ENCODE data around the gene GFI1B. TPM values are rescaled to one million over a fixed set of nuclear protein-coding genes. Genes with fewer than 3 reads are reported as not detected.
"Not testable (repeated sequence)": the region's sequence is repeated elsewhere in the genome, so short reads cannot be mapped to it uniquely, and the experiment has no call there.

The GFI1B gene
- total RNA-seq, 2 donors from 2014 or later = 0.12 TPM; not detected in 1

DNA sequence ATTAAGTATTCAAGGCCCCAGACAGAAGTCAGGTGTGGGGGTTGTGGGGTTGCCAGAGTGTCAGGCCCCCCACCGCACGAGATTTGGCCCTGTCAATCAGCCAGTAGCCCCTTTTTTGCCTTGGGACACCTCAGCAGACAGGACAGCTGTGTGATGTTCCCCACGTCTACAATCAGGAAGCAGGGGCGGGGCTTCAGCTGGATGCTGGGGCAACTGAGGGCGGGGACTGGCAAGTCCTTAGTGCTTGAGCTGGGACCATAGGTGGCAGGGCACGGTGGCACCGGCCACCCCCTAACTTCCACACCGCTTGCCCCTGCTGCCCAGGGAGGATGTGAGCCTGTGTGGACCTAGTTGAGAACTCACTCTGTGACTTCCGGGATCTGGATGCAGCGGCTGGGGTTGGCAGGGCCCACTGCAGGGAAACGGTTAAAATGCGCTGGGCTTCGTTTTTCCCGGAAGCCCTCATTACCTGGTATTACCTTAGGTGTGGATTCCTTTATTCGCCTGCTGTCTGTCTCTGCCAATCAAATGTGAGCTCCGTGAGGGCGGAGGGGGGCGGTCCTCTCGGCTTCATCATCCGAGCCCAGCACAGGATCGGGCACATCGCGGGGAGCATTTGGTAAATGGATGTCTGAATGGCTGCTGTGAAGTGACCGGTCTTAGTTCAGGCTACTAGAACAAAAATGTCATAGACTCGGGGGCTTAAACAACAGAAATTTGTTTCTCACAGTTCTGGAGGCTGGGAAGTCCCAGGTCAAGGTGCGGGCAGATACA is 44.8 kb downstream of the GFI1B start:
- Mint-ChIP-seq H3K36me3 (ENCODE audit: insufficient read depth in 2 of 2) (no peaks in the 10 kb centered on the region), H3K27me3 (ENCODE audit: low read depth) (no peaks in the 10 kb centered on the region), H3K27ac (no peak overlapping the region), H3K4me1 (ENCODE audit: low read depth) (peaks cover 17% of the 10 kb centered on the region), H3K9me3 (no peaks in the 10 kb centered on the region), H3K4me3 (peak overlapping the region; percentile 25 to 34)
- DNase-seq (peak; percentile 56 to 60), ATAC-seq (replicated peaks in 1 of 2) (peak; percentile 54 to 61)

DNA sequence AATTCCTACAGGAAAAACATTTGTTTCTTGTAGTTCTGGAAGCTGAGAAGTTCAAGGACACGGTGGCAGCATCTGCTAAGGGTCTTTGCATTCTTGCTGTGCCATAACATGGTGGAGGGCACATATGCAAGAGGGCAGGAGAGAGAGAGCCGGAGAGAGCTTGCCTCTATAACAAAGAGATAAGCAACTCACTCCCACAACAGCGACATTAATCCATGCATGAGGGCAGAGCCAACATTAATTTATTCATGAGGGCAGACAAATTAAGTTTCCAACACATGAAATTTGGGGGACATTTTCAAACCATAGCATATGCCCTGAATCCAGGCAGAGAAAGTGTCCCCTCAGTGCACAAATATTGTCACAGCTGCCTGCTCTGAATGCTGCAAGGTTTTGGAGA is 47.9 kb downstream of the GFI1B start:
- no peak for DNase-seq
- Mint-ChIP-seq H3K36me3 (ENCODE audit: insufficient read depth in 2 of 2) (peaks cover 1 to 2% of the 10 kb centered on the region in 2 donors), H3K4me3 (no peak overlapping the region), H3K4me1 (ENCODE audit: low read depth) (peaks cover 29% of the 10 kb centered on the region), H3K27me3 (ENCODE audit: low read depth) (no peaks in the 10 kb centered on the region), H3K9me3 (no peaks in the 10 kb centered on the region), H3K27ac (no peak overlapping the region)
- no peak for ATAC-seq (replicated peaks in 1 of 2)

DNA sequence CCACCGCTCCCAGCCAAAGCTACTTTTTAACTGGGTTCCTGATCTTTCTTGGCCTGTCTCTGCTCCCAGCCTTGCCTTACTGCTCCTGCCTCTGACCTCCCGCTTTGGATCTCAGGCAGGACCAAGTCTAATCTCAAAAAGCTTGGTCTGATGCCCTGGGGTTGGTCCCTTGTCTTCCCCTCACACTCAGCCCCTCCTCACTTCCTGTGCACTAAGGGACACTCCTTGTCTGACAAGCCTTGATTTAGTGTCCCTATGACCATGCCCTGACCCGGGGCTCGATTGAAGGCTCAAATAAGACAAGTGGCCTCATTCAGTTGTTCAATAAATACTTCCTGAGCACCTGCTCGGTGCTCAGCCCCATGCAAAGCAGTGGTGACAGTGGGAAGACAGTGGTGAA is 48.6 kb downstream of the GFI1B start:
- Mint-ChIP-seq H3K27me3 (ENCODE audit: low read depth) (no peaks in the 10 kb centered on the region), H3K36me3 (ENCODE audit: insufficient read depth in 2 of 2) (peaks cover 5 to 7% of the 10 kb centered on the region in 2 donors), H3K4me1 (ENCODE audit: low read depth) (peaks cover 34% of the 10 kb centered on the region), H3K9me3 (no peaks in the 10 kb centered on the region), H3K4me3 (no peak overlapping the region), H3K27ac (no peak overlapping the region)
- DNase-seq (no peak), ATAC-seq (replicated peaks in 1 of 2) (no peak)

DNA sequence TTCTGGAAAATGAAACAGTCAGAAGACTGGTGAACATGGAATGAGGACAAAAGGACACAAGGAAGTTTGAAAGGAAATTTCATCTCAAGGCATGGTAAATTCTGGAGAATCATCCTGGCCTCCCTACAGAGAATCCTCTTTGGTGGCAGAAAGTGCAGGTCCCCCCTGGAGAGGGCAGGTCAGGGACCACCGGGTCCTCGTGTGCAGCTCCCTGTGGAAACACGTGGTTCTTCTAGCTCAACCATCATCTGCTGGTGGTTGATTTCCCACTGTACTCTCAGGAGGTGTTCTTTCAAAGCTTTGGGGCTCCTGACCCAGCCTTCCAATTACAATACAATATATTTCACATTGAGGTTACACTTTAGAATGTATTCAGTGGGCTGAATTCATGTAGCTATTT is 49.7 kb downstream of the GFI1B start:
- Mint-ChIP-seq H3K9me3 (no peaks in the 10 kb centered on the region), H3K4me3 (peak overlapping the region; percentile 38 to 98), H3K36me3 (ENCODE audit: insufficient read depth in 2 of 2) (peaks cover 5 to 10% of the 10 kb centered on the region in 2 donors), H3K27ac (no peak overlapping the region), H3K27me3 (ENCODE audit: low read depth) (no peaks in the 10 kb centered on the region), H3K4me1 (ENCODE audit: low read depth) (peaks cover 34% of the 10 kb centered on the region)
- DNase-seq = no peak
- no peak for ATAC-seq (replicated peaks in 1 of 2)

DNA sequence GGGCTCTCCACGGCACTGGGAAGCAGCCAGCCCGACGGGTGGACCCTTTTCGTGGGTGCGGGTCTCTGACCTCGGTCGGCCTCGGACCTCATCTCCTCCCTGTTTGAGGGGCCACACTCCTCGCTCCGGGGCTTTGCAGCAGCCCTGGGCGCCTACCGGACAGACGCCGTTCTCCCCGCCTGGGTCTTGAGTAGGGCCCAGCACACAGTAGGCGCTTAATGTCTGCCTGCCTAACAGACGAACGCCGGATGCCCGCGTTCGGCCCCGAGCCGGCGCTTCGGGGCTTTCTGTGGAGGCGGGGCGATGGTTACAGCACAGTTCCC is 51.5 kb downstream of the GFI1B start:
- Mint-ChIP-seq H3K4me3 (peak overlapping the region; percentile 85 to 98), H3K27ac (peak overlapping the region; percentile 99), H3K4me1 (ENCODE audit: low read depth) (peaks cover 29% of the 10 kb centered on the region), H3K27me3 (ENCODE audit: low read depth) (no peaks in the 10 kb centered on the region), H3K36me3 (ENCODE audit: insufficient read depth in 2 of 2) (peaks cover 5 to 10% of the 10 kb centered on the region in 2 donors), H3K9me3 (no peaks in the 10 kb centered on the region)
- no peak for DNase-seq
- ATAC-seq (replicated peaks in 1 of 2) = peak; percentile 22 to 34

DNA sequence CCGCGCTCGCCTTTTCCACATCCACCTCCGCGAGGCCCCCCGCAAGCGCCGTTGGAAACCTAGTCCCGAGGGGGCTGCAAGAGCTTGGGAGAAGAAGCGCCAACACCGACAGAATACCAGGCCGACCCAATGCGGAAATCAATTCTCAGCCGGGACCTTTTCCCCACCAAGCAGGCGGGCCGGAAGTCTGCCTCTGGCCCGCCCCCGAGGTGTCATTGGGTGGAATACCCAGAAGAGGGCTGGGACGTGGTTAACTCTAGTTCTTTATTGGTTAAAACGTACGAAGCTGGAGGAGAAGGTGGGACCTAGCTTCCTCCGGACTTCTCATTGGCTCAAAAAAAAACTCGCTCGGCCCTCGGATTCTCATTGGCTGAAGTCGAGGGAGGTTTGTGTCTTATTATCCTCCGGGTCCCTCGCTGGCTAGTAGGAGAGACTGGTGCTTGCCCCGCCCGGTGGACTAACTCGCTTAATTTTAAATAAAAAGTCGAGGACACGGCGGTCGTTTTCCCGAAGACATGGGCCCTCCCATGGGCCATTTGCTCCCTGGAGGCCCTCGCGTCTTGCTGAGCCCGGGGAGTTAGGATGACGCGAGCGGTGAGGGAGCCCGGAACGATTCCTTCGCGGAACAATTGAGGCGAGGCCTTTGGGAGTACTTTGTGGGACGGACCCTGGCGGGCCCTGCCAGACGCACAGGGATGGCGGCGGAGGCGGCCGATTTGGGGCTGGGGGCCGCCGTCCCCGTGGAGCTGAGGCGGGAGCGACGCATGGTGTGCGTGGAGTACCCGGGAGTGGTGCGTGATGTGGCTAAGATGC is 52.0 kb downstream of the GFI1B start, which contains the start of gene GTF3C5:
Gene GTF3C5 (plus strand): TSS at position 681 of the 813 bp plus-strand sequence. CDS start 15 bp downstream, at position 696.
- peak within 1 kb of the TSS; percentile 99 for H3K27ac Mint-ChIP-seq
- peaks cover 29% of the 10 kb centered on the region for H3K4me1 Mint-ChIP-seq (ENCODE audit: low read depth)
- H3K36me3 Mint-ChIP-seq (ENCODE audit: insufficient read depth in 2 of 2) = peaks cover 5 to 10% of the 10 kb centered on the region in 2 donors
- ATAC-seq (replicated peaks in 1 of 2) (peak; percentile 96 to 97), DNase-seq (peak; percentile 92 to 94)
- H3K4me3 Mint-ChIP-seq = peak within 1 kb of the TSS; percentile 85 to 98
- no peaks in the 10 kb centered on the region for H3K27me3 Mint-ChIP-seq (ENCODE audit: low read depth)
- H3K9me3 Mint-ChIP-seq = no peaks in the 10 kb centered on the region

DNA sequence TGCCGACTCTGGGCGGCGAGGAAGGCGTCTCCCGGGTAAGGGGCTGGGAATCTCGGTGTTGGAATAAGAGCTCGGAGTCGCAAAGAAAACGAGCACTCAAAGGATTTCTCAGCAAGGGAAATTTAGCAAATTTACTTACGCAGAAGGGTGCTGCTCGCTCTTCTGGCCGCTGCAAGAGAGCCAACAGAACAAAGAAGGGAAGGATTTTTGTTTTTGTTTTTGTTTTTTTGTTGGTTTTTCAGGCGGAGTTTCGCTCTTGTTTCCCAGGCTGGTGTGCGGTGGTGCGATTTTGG is 52.6 kb downstream of the GFI1B start:
- DNase-seq (no peak), ATAC-seq (replicated peaks in 1 of 2) (no peak)
- Mint-ChIP-seq H3K27ac (peak overlapping the region; percentile 99), H3K36me3 (ENCODE audit: insufficient read depth in 2 of 2) (peaks cover 5 to 10% of the 10 kb centered on the region in 2 donors), H3K9me3 (no peaks in the 10 kb centered on the region), H3K4me3 (peak overlapping the region; percentile 85 to 98), H3K4me1 (ENCODE audit: low read depth) (peaks cover 29% of the 10 kb centered on the region), H3K27me3 (ENCODE audit: low read depth) (no peaks in the 10 kb centered on the region)

DNA sequence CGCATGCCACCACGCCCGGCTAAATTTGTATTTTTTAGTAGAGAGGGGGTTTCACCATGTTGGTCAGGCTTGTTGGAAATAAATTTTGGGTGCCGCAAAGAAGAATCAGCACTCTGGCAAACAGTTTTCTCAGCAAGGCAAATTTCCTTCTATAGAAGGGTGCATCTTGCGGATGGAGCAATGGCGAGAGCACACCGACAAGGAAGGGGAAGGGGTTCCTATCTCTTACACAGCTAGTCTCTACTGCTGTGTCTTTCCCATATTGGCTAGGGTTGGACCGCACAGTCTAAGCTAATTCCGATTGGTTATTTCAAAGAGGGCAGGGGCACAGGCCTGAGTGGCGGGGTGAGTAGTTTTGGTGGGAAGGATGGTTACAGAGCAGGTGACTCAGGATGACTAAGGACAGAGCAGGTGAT is 53.0 kb downstream of the GFI1B start:
- peaks cover 5 to 10% of the 10 kb centered on the region in 2 donors for H3K36me3 Mint-ChIP-seq (ENCODE audit: insufficient read depth in 2 of 2)
- H3K4me3 Mint-ChIP-seq = peak overlapping the region; percentile 85 to 98
- DNase-seq = peak; percentile 16 to 35
- peak overlapping the region; percentile 15 for H3K27ac Mint-ChIP-seq
- H3K27me3 Mint-ChIP-seq (ENCODE audit: low read depth) = no peaks in the 10 kb centered on the region
- peaks cover 29% of the 10 kb centered on the region for H3K4me1 Mint-ChIP-seq (ENCODE audit: low read depth)
- no peak for ATAC-seq (replicated peaks in 1 of 2)
- no peaks in the 10 kb centered on the region for H3K9me3 Mint-ChIP-seq

DNA sequence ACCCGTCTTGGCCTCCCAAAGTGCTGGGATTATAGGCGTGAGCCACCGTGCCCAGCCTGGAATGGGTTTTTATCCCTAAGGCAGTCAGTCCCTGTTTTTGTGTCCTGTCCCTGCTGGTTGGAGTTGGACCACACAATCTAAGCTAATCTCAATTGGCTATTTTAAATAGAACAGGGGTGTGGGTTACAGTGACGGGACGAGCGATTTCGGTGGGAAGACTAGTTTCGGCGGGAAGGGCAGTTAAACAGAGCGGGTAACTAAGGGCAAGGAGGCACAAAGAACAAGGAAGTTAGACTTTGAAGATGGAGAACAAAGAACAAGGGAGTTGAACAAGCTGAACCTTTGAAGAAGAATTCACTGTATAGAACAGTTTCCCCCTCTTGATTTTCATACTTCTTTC is 53.7 kb downstream of the GFI1B start:
- DNase-seq = no peak
- Mint-ChIP-seq H3K27ac (peak overlapping the region; percentile 2), H3K9me3 (no peaks in the 10 kb centered on the region), H3K4me3 (peak overlapping the region; percentile 85 to 98), H3K27me3 (ENCODE audit: low read depth) (no peaks in the 10 kb centered on the region), H3K36me3 (ENCODE audit: insufficient read depth in 2 of 2) (peaks cover 5 to 10% of the 10 kb centered on the region in 2 donors), H3K4me1 (ENCODE audit: low read depth) (peaks cover 29% of the 10 kb centered on the region)
- no peak for ATAC-seq (replicated peaks in 1 of 2)

DNA sequence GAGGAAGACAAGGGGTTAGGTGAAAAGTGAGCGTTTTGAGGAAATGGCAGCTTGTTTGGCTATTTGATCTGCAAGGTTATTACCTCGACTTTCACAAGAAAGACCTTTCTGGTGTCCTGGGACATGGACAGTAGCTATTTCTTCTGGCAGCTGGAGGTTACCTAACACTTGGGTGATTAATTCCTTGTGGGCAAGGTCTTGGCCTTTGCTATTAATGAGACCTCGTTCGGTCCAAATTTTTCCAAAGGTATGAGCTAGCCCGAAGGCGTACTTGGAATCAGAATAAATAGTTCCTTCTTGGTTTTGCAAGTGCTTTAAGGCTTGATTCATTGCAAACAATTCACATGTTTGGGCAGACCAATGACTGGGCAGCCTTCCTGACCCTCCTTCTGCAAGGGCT is 57.2 kb downstream of the GFI1B start:
- Mint-ChIP-seq H3K36me3 (ENCODE audit: insufficient read depth in 2 of 2) (peaks cover 5 to 8% of the 10 kb centered on the region in 2 donors), H3K27me3 (ENCODE audit: low read depth) (no peaks in the 10 kb centered on the region), H3K4me3 (no peak overlapping the region), H3K4me1 (ENCODE audit: low read depth) (peaks cover 23% of the 10 kb centered on the region), H3K9me3 (no peaks in the 10 kb centered on the region), H3K27ac (no peak overlapping the region)
- ATAC-seq (replicated peaks in 1 of 2) (no peak), DNase-seq (no peak)

DNA sequence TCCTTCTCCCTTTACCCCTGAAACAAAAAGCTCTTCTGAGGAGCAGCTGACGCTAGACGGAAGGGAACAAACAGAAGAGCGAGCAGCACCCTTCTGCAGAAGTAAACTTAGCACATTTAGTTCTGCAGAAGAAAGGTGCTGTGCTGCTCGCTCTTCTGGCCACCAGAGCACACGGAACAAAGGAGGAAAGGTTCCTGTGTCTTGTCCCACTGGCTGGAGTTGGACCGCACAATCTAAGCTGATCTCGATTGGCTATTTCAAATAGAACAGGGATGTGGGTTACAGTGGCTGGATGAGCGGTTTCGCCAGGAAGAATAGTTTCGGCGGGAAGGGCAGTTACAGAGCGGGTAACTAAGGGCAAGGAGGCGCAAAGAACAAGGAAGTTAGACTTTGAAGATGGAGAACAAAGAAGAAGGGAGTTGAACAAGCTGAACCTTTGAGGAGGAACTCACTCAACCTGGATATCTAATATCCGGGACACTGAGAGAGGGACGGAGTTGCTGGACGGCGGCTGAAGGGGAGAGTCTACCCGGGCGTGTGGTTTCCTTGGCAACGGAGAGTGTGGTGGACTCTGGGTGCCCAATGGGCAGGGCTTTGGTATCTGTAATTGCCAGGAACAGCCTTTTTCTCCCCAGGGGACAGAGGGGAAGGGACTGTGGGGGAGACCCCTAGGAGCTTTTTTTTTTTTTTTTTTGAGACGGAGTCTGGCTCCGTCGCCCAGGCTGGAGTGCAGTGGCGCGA is 59.5 kb downstream of the GFI1B start:
- ATAC-seq (replicated peaks in 1 of 2) (no peak), DNase-seq (no peak)
- H3K4me3 Mint-ChIP-seq = no peak overlapping the region
- no peaks in the 10 kb centered on the region for H3K9me3 Mint-ChIP-seq
- H3K4me1 Mint-ChIP-seq (ENCODE audit: low read depth) = peaks cover 2% of the 10 kb centered on the region
- no peaks in the 10 kb centered on the region for H3K27me3 Mint-ChIP-seq (ENCODE audit: low read depth)
- H3K36me3 Mint-ChIP-seq (ENCODE audit: insufficient read depth in 2 of 2) = peaks cover 2 to 5% of the 10 kb centered on the region in 2 donors
- no peak overlapping the region for H3K27ac Mint-ChIP-seq

DNA sequence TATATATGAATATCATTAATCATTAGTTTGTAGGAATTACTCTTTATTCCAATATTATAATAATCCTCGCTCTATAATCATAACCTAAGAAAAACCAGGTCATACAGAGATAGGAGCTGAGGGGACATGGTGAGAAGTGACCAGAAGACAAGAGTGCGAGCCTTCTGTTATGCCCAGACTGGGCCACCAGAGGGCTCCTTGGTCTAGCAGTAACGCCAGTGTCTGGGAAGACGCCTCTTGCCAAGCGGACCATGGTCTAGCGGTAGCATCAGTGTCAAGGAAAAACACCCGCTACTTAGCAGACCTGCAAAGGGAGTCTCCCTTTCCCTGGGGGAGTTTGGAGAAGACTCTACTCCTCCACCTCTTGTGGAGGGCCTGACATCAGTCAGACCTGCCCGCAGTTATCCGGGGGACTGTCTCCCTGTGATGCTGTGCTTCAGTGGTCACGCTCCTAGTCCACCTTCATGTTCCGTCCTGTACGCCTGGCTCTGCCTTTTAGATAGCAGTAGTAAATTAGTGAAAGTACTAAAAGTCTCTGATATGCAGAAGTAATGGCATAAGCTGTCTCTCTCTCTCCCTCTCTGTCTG is 62.5 kb downstream of the GFI1B start:
- not testable (repeated sequence) for H3K4me1 Mint-ChIP-seq (ENCODE audit: low read depth); ATAC-seq (replicated peaks in 1 of 2); H3K27ac Mint-ChIP-seq; H3K36me3 Mint-ChIP-seq (ENCODE audit: insufficient read depth in 2 of 2); H3K27me3 Mint-ChIP-seq (ENCODE audit: low read depth); H3K4me3 Mint-ChIP-seq; H3K9me3 Mint-ChIP-seq
- DNase-seq = peak; percentile 51 to 52

Data from activated T-cell treated with anti-CD3 and anti-CD28 coated beads, Interleukin-2, amount 50 U/mL, for 72 hours (primary cell).